Stimulated activated CD4-positive, alpha-beta T cell treated with anti-CD3 and anti-CD28 coated beads, Interleukin-1b, Interleukin-23, amount 100 ng/mL, for 1 hour (primary cell): ENCODE data around the gene PLOD2.
"Not testable (repeated sequence)": the region's sequence is repeated elsewhere in the genome, so short reads cannot be mapped to it uniquely, and the experiment has no call there.

Experiments
- DNase-seq, 2 donors: peaks; one replicate each; pipeline ENCODE4 v3.0.0-alpha.2; 2020; ENCODE audit warnings: low read depth in 2 of 2

PLOD2 gene

GRCh38 chr3:146139586-146140110 lies 21.3 kb downstream of the PLOD2 start:
- no peak for DNase-seq

GRCh38 chr3:146138902-146139301 lies 22.1 kb downstream of the PLOD2 start:
- DNase-seq = no peak

GRCh38 chr3:146136647-146137046 lies 24.3 kb downstream of the PLOD2 start:
- DNase-seq = no peak

GRCh38 chr3:146134348-146135117 lies 26.5 kb downstream of the PLOD2 start:
- DNase-seq = no peak

- DNase-seq = no peak
These were observed 27.5 kb downstream of the PLOD2 start for GRCh38 chr3:146133441-146133840.

GRCh38 chr3:146131616-146132410 lies 29.2 kb downstream of the PLOD2 start:
- DNase-seq = no peak

- DNase-seq = no peak
These were observed 30.1 kb downstream of the PLOD2 start for GRCh38 chr3:146130881-146131371.

GRCh38 chr3:146129750-146130149 lies 31.2 kb downstream of the PLOD2 start:
- DNase-seq = no peak

GRCh38 chr3:146128939-146129338 lies 32.0 kb downstream of the PLOD2 start:
- no peak for DNase-seq

GRCh38 chr3:146128179-146128578 lies 32.8 kb downstream of the PLOD2 start:
- no peak for DNase-seq

GRCh38 chr3:146125951-146126350 lies 35.0 kb downstream of the PLOD2 start:
- DNase-seq = no peak

- DNase-seq = no peak
These were observed 36.7 kb downstream of the PLOD2 start for GRCh38 chr3:146124126-146124801.

GRCh38 chr3:146117406-146118285 lies 43.3 kb downstream of the PLOD2 start:
- no peak for DNase-seq

GRCh38 chr3:146115619-146116018 lies 45.4 kb downstream of the PLOD2 start:
- DNase-seq = no peak

- not testable (repeated sequence) for DNase-seq
These were observed 47.2 kb downstream of the PLOD2 start for GRCh38 chr3:146113804-146114203.

- DNase-seq = no peak
These were observed 49.6 kb downstream of the PLOD2 start for GRCh38 chr3:146111337-146111736.

- DNase-seq = no peak
These were observed 50.8 kb downstream of the PLOD2 start for GRCh38 chr3:146110161-146110560.

GRCh38 chr3:146106986-146107385 lies 54.0 kb downstream of the PLOD2 start:
- DNase-seq = no peak

GRCh38 chr3:146104068-146104467 lies 56.9 kb downstream of the PLOD2 start:
- no peak for DNase-seq

- no peak for DNase-seq
These were observed 58.1 kb downstream of the PLOD2 start for GRCh38 chr3:146102885-146103284.

- no peak for DNase-seq
These were observed 59.4 kb downstream of the PLOD2 start for GRCh38 chr3:146101538-146101937.
